ENCODE data around the gene TICRR.

Gene TICRR

GRCh38 chr15:89665449-89666181 lies 90.3 kb downstream of the TICRR start:
- TF ChIP-seq RAD21 (IDR thresholded peaks at IDR 0.05; ENCODE audit: low read depth) = no peak
- no peak for TF ChIP-seq ZBTB7A (IDR thresholded peaks at IDR 0.05; ENCODE audit: low read depth)
- no peak for TF ChIP-seq MAX (IDR thresholded peaks at IDR 0.05)

- TF ChIP-seq NFIC (IDR thresholded peaks at IDR 0.05) (no peak), RAD21 (IDR thresholded peaks at IDR 0.05; ENCODE audit: low read depth) (no peak), FOXM1 (IDR thresholded peaks at IDR 0.05; ENCODE audit: borderline replicate concordance, low read depth) (no peak), CREB1 (IDR thresholded peaks at IDR 0.05; ENCODE audit: low read depth) (no peak), YY1 (IDR thresholded peaks at IDR 0.05; ENCODE audit: low read depth) (no peak), EP300 (IDR thresholded peaks at IDR 0.05; ENCODE audit: borderline replicate concordance) (no peak), MAX (IDR thresholded peaks at IDR 0.05) (no peak)
These were observed 91.1 kb downstream of the TICRR start for GRCh38 chr15:89666184-89666857.

- no peak for TF ChIP-seq RAD21 (IDR thresholded peaks at IDR 0.05; ENCODE audit: low read depth)
- TF ChIP-seq CEBPB (IDR thresholded peaks at IDR 0.05) = no peak
- no peak for TF ChIP-seq TCF12 (IDR thresholded peaks at IDR 0.05; ENCODE audit: low read depth)
- TF ChIP-seq MAX (IDR thresholded peaks at IDR 0.05) = no peak
- TF ChIP-seq YY1 (IDR thresholded peaks at IDR 0.05; ENCODE audit: low read depth) = no peak
- TF ChIP-seq CREB1 (IDR thresholded peaks at IDR 0.05; ENCODE audit: low read depth) = no peak
- TF ChIP-seq TAF1 (IDR thresholded peaks at IDR 0.05; ENCODE audit: low read depth) = no peak
- TF ChIP-seq TEAD4 (IDR thresholded peaks at IDR 0.05) = no peak
- TF ChIP-seq NFIC (IDR thresholded peaks at IDR 0.05) = no peak
- TF ChIP-seq EP300 (IDR thresholded peaks at IDR 0.05; ENCODE audit: borderline replicate concordance) = no peak
These were observed 91.8 kb downstream of the TICRR start for GRCh38 chr15:89666858-89667705.

- TF ChIP-seq TCF12 (IDR thresholded peaks at IDR 0.05; ENCODE audit: low read depth) (no peak), TEAD4 (IDR thresholded peaks at IDR 0.05) (no peak), REST (IDR thresholded peaks at IDR 0.05; ENCODE audit: low read depth) (no peak), CEBPB (IDR thresholded peaks at IDR 0.05) (no peak), ZBTB7A (IDR thresholded peaks at IDR 0.05; ENCODE audit: low read depth) (no peak), FOXM1 (IDR thresholded peaks at IDR 0.05; ENCODE audit: borderline replicate concordance, low read depth) (no peak), MAX (IDR thresholded peaks at IDR 0.05) (no peak), CREB1 (IDR thresholded peaks at IDR 0.05; ENCODE audit: low read depth) (no peak), YY1 (IDR thresholded peaks at IDR 0.05; ENCODE audit: low read depth) (no peak), EP300 (IDR thresholded peaks at IDR 0.05; ENCODE audit: borderline replicate concordance) (no peak)
These were observed 92.4 kb downstream of the TICRR start for GRCh38 chr15:89667706-89667960.

GRCh38 chr15:89668171-89668570 lies 92.9 kb downstream of the TICRR start:
- no peak for TF ChIP-seq TCF12 (IDR thresholded peaks at IDR 0.05; ENCODE audit: low read depth)

GRCh38 chr15:89669309-89669865 lies 94.1 kb downstream of the TICRR start:
- TF ChIP-seq EGR1 (IDR thresholded peaks at IDR 0.05) (no peak), RAD21 (IDR thresholded peaks at IDR 0.05; ENCODE audit: low read depth) (no peak), CREB1 (IDR thresholded peaks at IDR 0.05; ENCODE audit: low read depth) (no peak), ZBTB7A (IDR thresholded peaks at IDR 0.05; ENCODE audit: low read depth) (no peak), NFIC (IDR thresholded peaks at IDR 0.05) (no peak), TAF1 (IDR thresholded peaks at IDR 0.05; ENCODE audit: low read depth) (no peak), TEAD4 (IDR thresholded peaks at IDR 0.05) (no peak), REST (IDR thresholded peaks at IDR 0.05; ENCODE audit: low read depth) (no peak)
